ENCODE data around the gene KCNJ4. TPM values are rescaled to one million over a fixed set of nuclear protein-coding genes. Genes with fewer than 3 reads are reported as not detected.
A peak's percentile ranks its signal among the peaks of the same experiment; 100 is the strongest.

KCNJ4 gene
- total and polyA plus RNA-seq, 8 donors = not detected

- H3K27ac ChIP-seq = no peak overlapping the region
- H3K4me3 ChIP-seq = peak overlapping the region in 3 of 4 donors; percentile 8 to 46 (median 40)
- no peak for DNase-seq
- no peaks in the 10 kb centered on the region for H3K27me3 ChIP-seq
- 10 to 19% methylated on average over 34 to 67 of the region's 67 CpGs for WGBS, 2 donors
- TF ChIP-seq CTCF (IDR thresholded peaks at IDR 0.05) = no peak
- peak in 2 of 4 donors; percentile 42 for ATAC-seq
- no peaks in the 10 kb centered on the region for H3K9me3 ChIP-seq
- no peaks in the 10 kb centered on the region for H3K4me1 ChIP-seq
- H3K36me3 ChIP-seq = no peaks in the 10 kb centered on the region
- FAIRE-seq = no peak
- intact Hi-C loops (cut with DNase I) = no loop called here
Observed at GRCh38 chr22:38454353-38455075, 485 bp downstream of the KCNJ4 start.

- Histone ChIP-seq H3K4me1 (no peaks in the 10 kb centered on the region), H3K9me3 (no peaks in the 10 kb centered on the region), H3K4me3 (no peak overlapping the region), H3K27me3 (no peaks in the 10 kb centered on the region), H3K36me3 (no peaks in the 10 kb centered on the region), H3K27ac (no peak overlapping the region)
- DNase-seq (no peak), ATAC-seq (no peak), FAIRE-seq (no peak)
- WGBS, 2 donors = 83 to 84% methylated on average over 3 of the region's 3 CpGs
- intact Hi-C loops (cut with DNase I) = no loop called here
- TF ChIP-seq CTCF (IDR thresholded peaks at IDR 0.05) = no peak
Observed at GRCh38 chr22:38453996-38454352, 1.0 kb downstream of the KCNJ4 start.

- no peaks in the 10 kb centered on the region for H3K27me3 ChIP-seq
- H3K4me1 ChIP-seq = no peaks in the 10 kb centered on the region
- 77 to 82% methylated on average over 11 of the region's 11 CpGs for WGBS, 2 donors
- H3K27ac ChIP-seq = no peak overlapping the region
- no peak overlapping the region for H3K4me3 ChIP-seq
- H3K36me3 ChIP-seq = no peaks in the 10 kb centered on the region
- no peak for TF ChIP-seq CTCF (IDR thresholded peaks at IDR 0.05)
- ATAC-seq = no peak
- intact Hi-C loops (cut with DNase I) = no loop called here
- H3K9me3 ChIP-seq = no peaks in the 10 kb centered on the region
- FAIRE-seq = no peak
- no peak for DNase-seq
Observed at GRCh38 chr22:38453066-38453672, 1.8 kb downstream of the KCNJ4 start.

- intact Hi-C loops (cut with DNase I) = no loop called here
- 34 to 40% methylated on average over 21 to 25 of the region's 25 CpGs for WGBS, 2 donors
- H3K4me3 ChIP-seq = no peak overlapping the region
- H3K4me1 ChIP-seq = no peaks in the 10 kb centered on the region
- H3K9me3 ChIP-seq = no peaks in the 10 kb centered on the region
- no peak overlapping the region for H3K27ac ChIP-seq
- DNase-seq (no peak), ATAC-seq (peak in 3 of 4 donors; percentile 26 to 31 (median 28)), FAIRE-seq (no peak)
- no peak for TF ChIP-seq CTCF (IDR thresholded peaks at IDR 0.05)
- H3K36me3 ChIP-seq = no peaks in the 10 kb centered on the region
- no peaks in the 10 kb centered on the region for H3K27me3 ChIP-seq
Observed at GRCh38 chr22:38452373-38453065, 2.5 kb downstream of the KCNJ4 start.

Data from pancreas (tissue), 10 donors.